IMR-90 (cell line): ENCODE results near the gene GNA15. TPM values are rescaled to one million over a fixed set of nuclear protein-coding genes. Genes with fewer than 3 reads are reported as not detected.

Experiments used
- ATAC-seq: fragments of 200-7000 bp; cut with Tn5 transposase; 2 replicates; pipeline ENCODE4 v1.9.1; 2020; ENCODE audit warnings: low read depth, mild to moderate bottlenecking, moderate library complexity
- BruUV-seq: library from RNA; stranded (reverse); fragments of 400-500 nt; replicated peaks from 2 replicates; lab custom pipeline; 2021; lab: Mats Ljungman, UMichigan
- CTCF ChIA-PET: fragments of 300-600 bp; formaldehyde crosslinking; extraction: SDS; loops from one replicate; lab custom pipeline; 2021; ENCODE audit warnings: antibody characterized with exemption; lab: Yijun Ruan, JAX
- POLR2A ChIA-PET: fragments of 300-600 bp; sonication (Branson Sonifier 250); formaldehyde crosslinking; loops from one replicate; lab custom pipeline; 2022; ENCODE audit warnings: antibody characterized with exemption; ENCODE audit not compliant: unreplicated experiment; lab: Charles Lee
- DNase-seq: peaks from one replicate; pipeline ENCODE4 v3.0.0; 2013
- H2AFZ ChIP-seq: replicated peaks from 2 replicates; pipeline ENCODE3; 2013; ENCODE audit warnings: low read length, mild to moderate bottlenecking; ENCODE audit not compliant: poor library complexity
- H2AK5ac ChIP-seq: 2 replicates; pipeline ENCODE4 v1.6.1; 2013; ENCODE audit warnings: low read depth, low read length, inconsistent platforms
- H2AK9ac ChIP-seq: replicated peaks from 2 replicates; pipeline ENCODE3; 2013; ENCODE audit warnings: mild to moderate bottlenecking, low read depth, low read length, moderate library complexity; ENCODE audit not compliant: poor library complexity
- H2BK120ac ChIP-seq: 2 replicates; pipeline ENCODE4 v1.6.1; 2013; ENCODE audit warnings: low read depth, low read length, inconsistent platforms
- H2BK15ac ChIP-seq: 3 replicates; pipeline ENCODE4 v1.6.1; 2013; ENCODE audit warnings: low read depth, low read length, inconsistent platforms
- H2BK20ac ChIP-seq: 2 replicates; pipeline ENCODE4 v1.6.1; 2013; ENCODE audit warnings: low read depth, mild to moderate bottlenecking, inconsistent platforms, low read length, moderate library complexity
- H2BK5ac ChIP-seq: 2 replicates; pipeline ENCODE4 v1.6.1; 2013; ENCODE audit warnings: mild to moderate bottlenecking, low read depth, low read length, inconsistent platforms; ENCODE audit not compliant: poor library complexity, severe bottlenecking
- H3K14ac ChIP-seq: replicated peaks from 2 replicates; pipeline ENCODE4 v1.6.1; 2013; ENCODE audit warnings: low read depth, low read length, inconsistent platforms
- H3K18ac ChIP-seq: 2 replicates; pipeline ENCODE4 v1.6.1; 2013; ENCODE audit warnings: low read depth, low read length, control low read depth
- H3K23ac ChIP-seq: 2 replicates; pipeline ENCODE4 v1.6.1; 2013; ENCODE audit warnings: low read depth, low read length, inconsistent platforms
- H3K27ac ChIP-seq: 2 replicates; pipeline ENCODE4 v1.5.1; 2013; ENCODE audit warnings: mild to moderate bottlenecking, control low read depth, low read length; ENCODE audit not compliant: insufficient read depth
- H3K27me3 ChIP-seq: 2 replicates; pipeline ENCODE4 v1.6.1; 2013; ENCODE audit warnings: low read length; ENCODE audit not compliant: control insufficient read depth, insufficient read depth
- H3K36me3 ChIP-seq: 2 replicates; pipeline ENCODE4 v1.6.1; 2013; ENCODE audit warnings: low read length, mixed read lengths; ENCODE audit not compliant: control insufficient read depth, insufficient read depth
- H3K4ac ChIP-seq: 2 replicates; pipeline ENCODE4 v1.6.1; 2013; ENCODE audit warnings: low read depth, low read length, inconsistent platforms
- H3K4me1 ChIP-seq: 2 replicates; pipeline ENCODE4 v1.6.1; 2013; ENCODE audit warnings: low read length, mixed read lengths; ENCODE audit not compliant: control insufficient read depth, insufficient read depth
- H3K4me2 ChIP-seq: 2 replicates; pipeline ENCODE4 v1.6.1; 2013; ENCODE audit warnings: low read depth, mild to moderate bottlenecking, control low read depth, low read length, moderate library complexity
- H3K4me3 ChIP-seq: 2 replicates; pipeline ENCODE4 v1.5.1; 2013; ENCODE audit warnings: low read depth, mild to moderate bottlenecking, control low read depth, low read length, moderate library complexity; ENCODE audit not compliant: insufficient read depth
- H3K56ac ChIP-seq: 2 replicates; pipeline ENCODE4 v1.6.1; 2013; ENCODE audit warnings: low read length, inconsistent platforms; ENCODE audit not compliant: insufficient read depth; ENCODE audit errors: extremely low read depth
- H3K79me1 ChIP-seq, 2 experiments: 2 replicates each; pipeline ENCODE4 v1.6.1; 2013; ENCODE audit warnings: low read length in 2 of 2, inconsistent platforms in 1 of 2, low read depth in 1 of 2
- H3K9ac ChIP-seq: 2 replicates; pipeline ENCODE4 v1.6.1; 2013; ENCODE audit warnings: low read depth, low read length, control low read depth
- H3K9me1 ChIP-seq: 2 replicates; pipeline ENCODE4 v1.6.1; 2013; ENCODE audit warnings: low read length, inconsistent platforms; ENCODE audit not compliant: insufficient read depth
- H3K9me3 ChIP-seq: 2 replicates; pipeline ENCODE4 v1.6.1; 2013; ENCODE audit warnings: low read length; ENCODE audit not compliant: control insufficient read depth, insufficient read depth
- H4K20me1 ChIP-seq: 2 replicates; pipeline ENCODE4 v1.6.1; 2013; ENCODE audit warnings: low read length, inconsistent platforms; ENCODE audit not compliant: insufficient read depth
- H4K5ac ChIP-seq: 2 replicates; pipeline ENCODE4 v1.6.1; 2013; ENCODE audit warnings: mild to moderate bottlenecking, low read depth, low read length, control low read depth
- H4K8ac ChIP-seq, 2 experiments: 2 replicates each; pipeline ENCODE4 v1.6.1; 2013; ENCODE audit warnings: low read depth in 2 of 2, low read length in 2 of 2, control low read depth in 1 of 2, inconsistent platforms in 1 of 2
- H4K91ac ChIP-seq: 2 replicates; pipeline ENCODE4 v1.6.1; 2013; ENCODE audit warnings: low read depth, low read length, inconsistent platforms; ENCODE audit not compliant: insufficient read depth
- BHLHE40 ChIP-seq: fragments of 150-350 bp; IDR thresholded peaks from 2 replicates; pipeline ENCODE4 v1.6.1; 2016; ENCODE audit warnings: mild to moderate bottlenecking, low read depth, low read length
- CHD1 ChIP-seq: IDR thresholded peaks from 2 replicates; pipeline ENCODE4 v1.6.1; 2012; ENCODE audit warnings: low read depth, low read length, improper control_type of control experiment
- CTCF ChIP-seq: conservative IDR thresholded peaks from 2 replicates; pipeline ENCODE4 v1.5.1; 2012; ENCODE audit warnings: mild to moderate bottlenecking, low read depth, low read length, improper control_type of control experiment
- ELK1 ChIP-seq: fragments of 150-350 bp; IDR thresholded peaks from 2 replicates; pipeline ENCODE4 v1.6.1; 2016; ENCODE audit warnings: low read depth, mild to moderate bottlenecking, low read length, moderate library complexity, borderline replicate concordance
- FOS ChIP-seq: fragments of 150-350 bp; IDR thresholded peaks from 2 replicates; pipeline ENCODE4 v1.6.1; 2016; ENCODE audit warnings: low read depth, low read length
- MAFK ChIP-seq: IDR thresholded peaks from 2 replicates; pipeline ENCODE4 v1.6.1; 2012; ENCODE audit warnings: low read depth, low read length, improper control_type of control experiment
- MAZ ChIP-seq: IDR thresholded peaks from 2 replicates; pipeline ENCODE4 v1.6.1; 2012; ENCODE audit warnings: low read depth, mild to moderate bottlenecking, low read length, improper control_type of control experiment, moderate library complexity, borderline replicate concordance
- MXI1 ChIP-seq: IDR thresholded peaks from 2 replicates; pipeline ENCODE4 v1.6.1; 2012; ENCODE audit warnings: low read depth, mild to moderate bottlenecking, low read length, moderate library complexity, borderline replicate concordance
- RFX5 ChIP-seq: IDR thresholded peaks from 2 replicates; pipeline ENCODE4 v1.8.0; 2012; ENCODE audit warnings: low read depth, mild to moderate bottlenecking, low read length, moderate library complexity
- USF2 ChIP-seq: fragments of 150-350 bp; IDR thresholded peaks from 2 replicates; pipeline ENCODE4 v1.6.1; 2017; ENCODE audit warnings: mild to moderate bottlenecking, antibody characterized with exemption, low read length, low read depth
- WGBS, 2 experiments: methylation state at CpG; one replicate each; pipeline versions ENCODE4 v1.1.5 to v1.1.7; 2013; ENCODE audit warnings: missing lambda C conversion rate in 2 of 2; ENCODE audit not compliant: insufficient read length in 1 of 2; ENCODE audit errors: extremely low coverage in 2 of 2; 5-methylcytosine and 5-hydroxymethylcytosine counted together
- dilution Hi-C: fragments of 300-500 bp; cut with HindIII; formaldehyde crosslinking; loops from one replicate; pipeline ENCODE4 v1.14.3; 2018; ENCODE audit warnings: low sequenced_read_pairs; ENCODE audit not compliant: unreplicated experiment
- in situ Hi-C: fragments of 300-500 bp; cut with MboI; formaldehyde crosslinking; loops from 3 replicates; pipeline ENCODE4 v1.14.3; 2019; ENCODE audit warnings: low sequenced_read_pairs, inconsistent platforms, mixed read lengths
- intact Hi-C: fragments of 100-400 bp; cut with micrococcal nuclease; formaldehyde crosslinking; loops from 2 replicates; pipeline ENCODE4 v1.10.0; 2022
- polyA plus RNA-seq, 3 experiments: library from polyadenylated mRNA; depleted of rRNA; stranded (reverse); fragments of >200 nt; gene quantifications; 2 replicates each; pipeline ENCODE4 v1.2.3, GENCODE V29; 2012; ENCODE audit warnings: low replicate concordance in 1 of 3
- total RNA-seq: library from RNA; depleted of rRNA; stranded (reverse); fragments of >200 nt; gene quantifications from 2 replicates; pipeline ENCODE4 v1.2.3, GENCODE V29; 2012

GNA15 gene
- total and polyA plus RNA-seq, 2 of the 4 experiments (the other 2 are of a cell fraction): 0.18 TPM; not detected in 1

GRCh38 chr19:3193256-3194105 lies 57.6 kb downstream of the GNA15 start:
- TF ChIP-seq BHLHE40 (no peak), FOS (no peak), CHD1 (no peak), CTCF (no peak), MXI1 (no peak), RFX5 (no peak), MAFK (no peak), ELK1 (no peak), MAZ (no peak), USF2 (no peak)
- ATAC-seq: no peak
- H3K79me1 ChIP-seq: peaks cover 5 to 45% of the 10 kb centered on the region in 2 experiments; a peak in 2 of 4 replicates
- no peak overlapping the region for H3K9ac ChIP-seq
- ChIA-PET CTCF (no interaction called here), POLR2A (no interaction called here)
- no peak overlapping the region for H3K18ac ChIP-seq
- H2AFZ ChIP-seq: no peak overlapping the region
- no peak overlapping the region for H3K27ac ChIP-seq
- no peak overlapping the region for H4K5ac ChIP-seq
- no peak overlapping the region for H3K4ac ChIP-seq
- no peak overlapping the region for H4K91ac ChIP-seq
- H3K4me1 ChIP-seq: no peaks in the 10 kb centered on the region
- no peak overlapping the region for H2BK120ac ChIP-seq
- H3K14ac ChIP-seq: no peak overlapping the region
- H2BK15ac ChIP-seq: no peak overlapping the region
- no peak overlapping the region for H3K23ac ChIP-seq
- no peaks in the 10 kb centered on the region for H3K9me1 ChIP-seq
- no peak overlapping the region for H2AK9ac ChIP-seq
- no peak overlapping the region for H3K56ac ChIP-seq
- H3K36me3 ChIP-seq: peaks cover 20% of the 10 kb centered on the region
- dilution Hi-C loops: no loop called here
- no peak overlapping the region for H4K8ac ChIP-seq
- H3K4me2 ChIP-seq: no peak overlapping the region
- no TSS peak for BruUV-seq
- WGBS, 2 experiments: 97% methylated on average over 7 of the region's 40 CpGs; no CpG with 5 or more reads in 1 of the 2 experiments
- no peak overlapping the region for H2BK5ac ChIP-seq
- H2BK20ac ChIP-seq: no peak overlapping the region
- H2AK5ac ChIP-seq: no peak overlapping the region
- H3K9me3 ChIP-seq: no peaks in the 10 kb centered on the region
- H3K27me3 ChIP-seq: no peaks in the 10 kb centered on the region
- intact Hi-C loops: no loop called here
- peaks cover 36% of the 10 kb centered on the region for H4K20me1 ChIP-seq
- no peak for DNase-seq
- H3K4me3 ChIP-seq: no peak overlapping the region
- in situ Hi-C loops: no loop called here
